ENCODE data around the gene CNR2.

CNR2 gene

DNA sequence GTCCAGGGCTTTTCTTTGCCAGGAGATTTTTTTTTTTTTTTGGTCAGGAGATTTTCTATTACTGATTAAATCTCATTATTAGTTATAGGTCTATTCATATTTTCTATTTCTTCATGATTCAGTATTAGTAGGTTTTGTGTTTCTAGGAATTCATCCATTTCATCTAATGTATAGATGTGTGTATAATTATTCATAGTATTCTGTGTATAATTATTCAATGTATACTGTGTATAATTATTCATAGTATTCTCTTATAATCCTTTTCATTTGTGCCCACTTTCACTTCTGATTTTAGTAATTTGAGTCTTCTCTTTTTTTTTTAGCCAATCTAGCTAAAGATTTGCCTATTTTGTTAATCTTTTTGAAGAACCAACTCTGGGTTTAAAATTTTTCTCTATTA, 34.2 kb upstream of the CNR2 start:
- no peak for TF ChIP-seq CTCF (conservative IDR thresholded peaks at IDR 0.05)
- no peak overlapping the region for H3K27ac ChIP-seq

DNA sequence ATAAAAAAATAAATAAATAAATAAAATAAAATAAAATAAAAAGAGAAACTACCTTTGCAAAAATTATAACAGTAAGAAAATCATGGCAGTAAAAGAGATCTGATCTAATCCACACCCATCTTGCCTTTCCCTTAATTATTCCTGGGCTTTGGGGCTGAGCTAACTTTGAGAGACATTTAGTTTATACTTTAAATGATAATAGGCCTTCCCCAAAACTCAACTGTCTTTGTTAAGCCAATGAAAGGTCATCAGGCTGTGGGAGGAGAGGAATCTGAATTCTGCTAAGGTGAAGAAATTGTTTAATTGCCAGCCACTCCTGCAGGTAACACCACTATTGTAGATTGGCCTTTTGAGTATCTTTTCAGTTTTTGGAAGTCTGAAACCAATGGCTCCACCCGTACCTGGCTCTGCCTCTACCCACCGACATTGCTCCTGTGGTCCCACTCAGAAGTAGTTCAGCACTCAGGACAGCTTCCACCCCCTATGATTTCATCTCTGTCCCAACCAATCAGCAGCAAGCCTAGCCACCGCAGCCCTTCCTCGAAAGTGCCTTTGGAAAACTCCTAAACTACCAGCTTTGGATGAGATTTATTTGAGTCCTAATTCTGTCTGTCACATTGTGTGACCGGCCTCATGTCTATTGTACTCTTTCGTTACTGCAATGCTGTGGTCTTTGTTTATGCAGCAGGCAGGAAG, 23.5 kb upstream of the CNR2 start:
- TF ChIP-seq CTCF (conservative IDR thresholded peaks at IDR 0.05): no peak
- no peak overlapping the region for H3K27ac ChIP-seq

DNA sequence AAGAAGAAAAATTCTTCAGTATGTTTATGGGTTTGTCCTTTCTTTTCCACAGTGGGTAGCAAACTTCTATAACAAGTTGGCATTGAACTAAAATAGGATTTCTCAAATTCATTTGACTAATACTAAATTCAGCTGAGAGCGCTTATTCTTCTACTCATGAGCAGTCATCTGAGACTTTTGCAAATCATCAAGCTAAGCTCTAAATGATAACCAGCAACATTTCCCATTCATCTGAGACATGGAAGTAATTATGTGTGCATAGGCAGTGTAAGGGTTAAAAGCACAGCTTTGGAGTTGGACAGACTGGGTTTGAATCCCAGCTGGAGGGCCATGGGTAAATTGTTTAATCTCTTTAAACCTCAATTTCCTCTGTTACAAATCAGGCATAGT, 18.3 kb upstream of the CNR2 start:
- H3K27ac ChIP-seq: no peak overlapping the region
- no peak for TF ChIP-seq CTCF (conservative IDR thresholded peaks at IDR 0.05)

- no peak overlapping the region for H3K27ac ChIP-seq
- no peak for TF ChIP-seq CTCF (conservative IDR thresholded peaks at IDR 0.05)
These were observed 17.8 kb upstream of the CNR2 start for GRCh38 chr1:23930861-23931490.

- TF ChIP-seq CTCF (conservative IDR thresholded peaks at IDR 0.05): no peak
- H3K27ac ChIP-seq: no peak overlapping the region
These were observed 17.1 kb upstream of the CNR2 start for GRCh38 chr1:23930270-23930669.

GRCh38 chr1:23928789-23929188, 15.6 kb upstream of the CNR2 start:
- TF ChIP-seq CTCF (conservative IDR thresholded peaks at IDR 0.05): no peak
- no peak overlapping the region for H3K27ac ChIP-seq

GRCh38 chr1:23927097-23927496, 13.9 kb upstream of the CNR2 start:
- no peak for TF ChIP-seq CTCF (conservative IDR thresholded peaks at IDR 0.05)

More at GRCh38 chr1:23927097-23927496, 13.9 kb upstream of the CNR2 start:
- no peak overlapping the region for H3K27ac ChIP-seq

Data from VCaP (cell line).